GM12873 (cell line): ENCODE measurements around the gene GDPD5.

Source experiments
- CTCF ChIP-seq: IDR thresholded peaks from 2 replicates; pipeline ENCODE4 v1.5.1; 2012; ENCODE audit warnings: low read depth, mild to moderate bottlenecking, moderate library complexity, low read length, control low read depth; ENCODE audit not compliant: insufficient read depth; ENCODE audit errors: missing control alignments

Gene GDPD5

GRCh38 chr11:75513250-75513649, 12.5 kb downstream of the GDPD5 start:
- TF ChIP-seq CTCF, result no peak

GRCh38 chr11:75510723-75511019, 15.1 kb downstream of the GDPD5 start:
- no peak for TF ChIP-seq CTCF

DNA sequence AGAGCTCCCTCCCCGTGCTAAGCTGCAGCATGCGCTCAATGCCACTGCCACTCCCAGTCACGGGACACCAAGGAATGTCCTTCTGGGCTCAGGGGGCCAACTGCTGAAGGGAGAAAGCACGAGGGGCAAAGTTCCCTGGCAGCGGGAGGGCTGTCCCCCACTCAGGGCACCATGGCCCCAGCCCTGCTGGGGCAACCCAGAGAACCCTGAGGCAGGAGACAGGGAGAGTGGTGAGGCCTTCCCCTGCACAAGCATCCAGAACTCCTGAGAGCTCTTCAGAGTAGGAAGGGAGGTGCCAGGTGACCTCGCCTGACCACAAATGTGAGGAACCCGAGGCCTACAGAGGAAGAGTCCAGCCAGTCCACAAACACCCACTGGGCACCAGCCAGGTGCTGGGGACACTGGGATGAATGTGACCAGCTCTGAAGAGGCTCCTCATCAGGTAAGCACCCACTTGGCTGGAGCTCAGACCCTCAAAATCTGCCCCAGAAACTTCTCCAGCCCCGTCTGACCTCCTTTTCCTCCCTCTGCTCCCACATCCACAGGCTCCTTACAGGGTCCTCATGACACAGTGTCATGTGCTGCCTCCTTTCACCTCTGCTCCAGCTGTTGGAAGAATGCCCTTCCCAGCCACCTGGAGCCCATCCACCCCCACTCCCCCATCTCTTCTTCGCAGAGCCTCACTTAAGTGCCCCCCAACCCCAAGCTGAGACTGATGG, 15.6 kb downstream of the GDPD5 start:
- no peak for TF ChIP-seq CTCF

DNA sequence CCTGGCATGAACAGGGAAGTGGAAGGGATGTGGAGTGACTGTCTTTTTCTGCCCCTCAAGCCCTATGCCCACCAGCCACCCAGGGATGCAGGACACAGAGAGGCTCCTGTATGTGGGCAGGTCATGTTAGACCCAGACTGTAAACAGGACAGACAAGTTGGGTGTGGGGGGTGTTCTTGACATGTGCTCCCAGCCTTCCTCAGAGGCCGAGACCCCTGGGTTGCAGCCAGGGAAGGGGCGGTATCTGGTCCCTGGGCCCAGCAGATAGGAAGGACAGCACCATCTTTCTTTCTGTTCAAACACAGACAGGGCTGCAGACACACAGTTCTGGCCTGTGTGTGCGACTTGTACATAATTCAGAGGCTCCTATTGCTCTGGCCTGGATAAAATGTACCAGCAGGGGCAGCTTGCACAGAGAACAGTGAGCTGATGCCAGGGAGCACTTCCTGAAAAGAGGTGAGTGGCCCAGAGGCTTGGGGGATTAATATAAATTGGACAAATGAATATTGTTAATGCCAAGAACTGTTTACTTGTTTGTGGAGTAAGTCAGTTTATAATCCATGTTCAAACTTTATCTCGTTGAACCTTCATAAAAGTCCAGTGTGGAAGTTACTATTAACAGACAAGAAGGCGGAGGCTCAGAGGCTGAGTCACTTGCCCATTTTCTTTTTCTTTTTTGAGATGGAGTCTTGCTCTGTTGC, 16.6 kb downstream of the GDPD5 start:
- TF ChIP-seq CTCF, result no peak

DNA sequence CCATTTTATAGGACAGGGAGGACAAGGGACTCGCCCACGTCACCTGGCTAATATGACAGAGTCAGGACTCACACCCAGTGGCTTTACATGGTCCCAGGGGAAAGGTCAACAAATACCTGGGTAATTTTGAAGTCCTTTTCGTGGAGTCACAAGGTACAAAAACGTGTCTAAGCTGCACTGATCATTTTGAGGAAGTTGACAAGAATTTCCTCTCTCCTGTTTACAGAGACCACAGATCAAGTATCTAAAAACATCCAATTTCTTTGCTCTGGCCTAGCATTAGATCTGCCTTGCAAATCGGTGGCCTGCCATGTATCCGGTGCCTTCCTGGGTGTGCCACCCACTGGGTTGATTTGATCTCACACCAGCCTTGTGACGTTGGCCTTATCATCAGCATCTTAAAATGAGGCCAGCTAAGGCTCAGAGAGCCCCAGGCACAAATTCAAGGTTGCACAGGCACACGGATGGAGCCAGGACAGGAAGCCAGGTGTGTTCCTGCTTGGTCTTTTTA, 17.6 kb downstream of the GDPD5 start:
- no peak for TF ChIP-seq CTCF

DNA sequence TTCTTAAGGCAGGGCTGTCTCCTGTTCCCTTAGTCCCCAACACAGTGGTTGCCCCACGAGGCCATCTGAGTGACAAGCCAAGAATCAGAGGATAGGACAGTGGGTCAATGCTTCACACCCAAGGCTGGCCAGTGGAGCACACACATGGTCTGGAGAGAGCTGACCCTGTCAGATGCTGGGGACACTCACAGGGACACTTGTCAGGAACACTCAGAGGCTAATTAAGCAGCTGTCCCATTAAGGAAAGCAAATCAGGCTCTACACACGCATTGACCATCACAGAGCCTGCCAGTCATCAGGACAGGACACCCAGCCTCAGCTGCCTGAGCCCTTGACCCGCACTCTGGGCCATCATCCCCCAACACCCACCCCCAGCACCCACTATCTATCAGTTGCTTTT, 18.2 kb downstream of the GDPD5 start:
- no peak for TF ChIP-seq CTCF

DNA sequence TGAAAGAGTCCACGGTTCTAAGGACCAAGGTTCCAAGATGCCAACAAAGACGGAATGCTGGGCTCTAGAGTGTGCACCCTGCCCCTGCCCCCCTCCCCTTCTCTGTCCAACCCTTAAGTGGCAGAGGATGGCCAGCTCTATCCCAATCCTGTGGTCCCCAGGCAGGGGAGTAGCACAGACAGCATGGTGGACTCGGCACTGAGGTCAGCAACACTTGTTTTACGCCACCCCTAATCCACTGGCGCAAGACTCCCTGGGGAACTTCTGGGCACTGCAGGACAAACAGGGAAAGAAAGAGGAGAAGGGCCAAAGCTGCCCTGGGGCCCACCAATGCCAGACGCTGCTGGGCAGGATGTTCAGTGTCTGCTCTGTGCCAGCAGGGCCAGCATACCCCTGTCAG, 18.9 kb downstream of the GDPD5 start:
- no peak for TF ChIP-seq CTCF
